Fibroblast of lung (primary cell): ENCODE data around the gene ASB6.

Experiments used
- EZH2 ChIP-seq: IDR thresholded peaks from 2 replicates; pipeline ENCODE4 v1.5.1; 2012; ENCODE audit warnings: low read length, control low read depth, mild to moderate bottlenecking; ENCODE audit errors: missing control alignments
- TF ChIP-seq, protein P1 (sequence below), 2 donors: IDR thresholded peaks in 1 of 2; conservative IDR thresholded peaks in 1 of 2; 1 replicate in 1 of 2; 2 replicates in 1 of 2; pipeline ENCODE4 v1.5.1; 2011 to 2012; ENCODE audit warnings: low read length in 2 of 2, control low read depth in 1 of 2, inconsistent platforms in 1 of 2, low read depth in 1 of 2, mild to moderate bottlenecking in 1 of 2

- TF ChIP-seq, protein P1, sequence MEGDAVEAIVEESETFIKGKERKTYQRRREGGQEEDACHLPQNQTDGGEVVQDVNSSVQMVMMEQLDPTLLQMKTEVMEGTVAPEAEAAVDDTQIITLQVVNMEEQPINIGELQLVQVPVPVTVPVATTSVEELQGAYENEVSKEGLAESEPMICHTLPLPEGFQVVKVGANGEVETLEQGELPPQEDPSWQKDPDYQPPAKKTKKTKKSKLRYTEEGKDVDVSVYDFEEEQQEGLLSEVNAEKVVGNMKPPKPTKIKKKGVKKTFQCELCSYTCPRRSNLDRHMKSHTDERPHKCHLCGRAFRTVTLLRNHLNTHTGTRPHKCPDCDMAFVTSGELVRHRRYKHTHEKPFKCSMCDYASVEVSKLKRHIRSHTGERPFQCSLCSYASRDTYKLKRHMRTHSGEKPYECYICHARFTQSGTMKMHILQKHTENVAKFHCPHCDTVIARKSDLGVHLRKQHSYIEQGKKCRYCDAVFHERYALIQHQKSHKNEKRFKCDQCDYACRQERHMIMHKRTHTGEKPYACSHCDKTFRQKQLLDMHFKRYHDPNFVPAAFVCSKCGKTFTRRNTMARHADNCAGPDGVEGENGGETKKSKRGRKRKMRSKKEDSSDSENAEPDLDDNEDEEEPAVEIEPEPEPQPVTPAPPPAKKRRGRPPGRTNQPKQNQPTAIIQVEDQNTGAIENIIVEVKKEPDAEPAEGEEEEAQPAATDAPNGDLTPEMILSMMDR (conservative IDR thresholded peaks at IDR 0.05 in 1 of 2, IDR thresholded peaks at IDR 0.05 in 1 of 2; ENCODE audit: low read depth in 1 of 2, low read length in 2 of 2) = no peak
- no peak for TF ChIP-seq EZH2
Observed at GRCh38 chr9:129637102-129637501, 4.8 kb downstream of the ASB6 start.
